A673 (cell line): Measurements from ENCODE around the gene GABARAP. TPM values are rescaled to one million over a fixed set of nuclear protein-coding genes. Genes with fewer than 3 reads are reported as not detected.

Experiments used
- BruUV-seq: library from RNA; stranded (reverse); fragments of 400-500 nt; replicated peaks from 2 replicates; lab custom pipeline; 2021; lab: Mats Ljungman, UMichigan
- CTCF ChIA-PET: fragments of 300-600 bp; sonication (Branson Sonifier 250); formaldehyde crosslinking; loops from one replicate; lab custom pipeline; 2022; ENCODE audit warnings: antibody characterized with exemption; lab: Charles Lee
- POLR2A ChIA-PET: fragments of 300-600 bp; sonication (Branson Sonifier 250); formaldehyde crosslinking; loops from one replicate; lab custom pipeline; 2022; ENCODE audit warnings: antibody characterized with exemption; ENCODE audit not compliant: low non-redundant PET; lab: Charles Lee
- DNase-seq: peaks from one replicate; pipeline ENCODE4 v3.0.0-alpha.2; 2015; ENCODE audit warnings: low spot score
- H3K27ac ChIP-seq: fragments of 200-600 bp; sonication (generic); 2 replicates; pipeline ENCODE4 v1.5.1; 2016; ENCODE audit warnings: mixed run types, low read depth, mild to moderate bottlenecking, mixed read lengths, antibody characterized with exemption, low read length; ENCODE audit not compliant: poor library complexity, severe bottlenecking
- H3K27me3 ChIP-seq: fragments of 200-600 bp; sonication (generic); replicated peaks from 2 replicates; pipeline ENCODE4 v1.6.1; 2017; ENCODE audit warnings: mixed run types, low read depth, mild to moderate bottlenecking, mixed read lengths, antibody characterized with exemption, low read length; ENCODE audit not compliant: insufficient read depth, poor library complexity
- H3K36me3 ChIP-seq: fragments of 200-600 bp; sonication (generic); 2 replicates; pipeline ENCODE4 v1.6.1; 2016; ENCODE audit warnings: mixed run types, mild to moderate bottlenecking, mixed read lengths, antibody characterized with exemption, low read length; ENCODE audit not compliant: insufficient read depth, poor library complexity, severe bottlenecking
- H3K4me1 ChIP-seq: fragments of 200-600 bp; sonication (generic); 2 replicates; pipeline ENCODE4 v1.6.1; 2017; ENCODE audit warnings: mixed run types, mild to moderate bottlenecking, mixed read lengths, antibody characterized with exemption, low read length; ENCODE audit not compliant: insufficient read depth, poor library complexity, severe bottlenecking
- H3K4me3 ChIP-seq: fragments of 200-600 bp; sonication (generic); 2 replicates; pipeline ENCODE4 v1.5.1; 2016; ENCODE audit warnings: low read depth, mixed run types, mild to moderate bottlenecking, mixed read lengths, low read length; ENCODE audit not compliant: poor library complexity, severe bottlenecking
- H3K9me3 ChIP-seq: fragments of 200-600 bp; sonication (generic); 2 replicates; pipeline ENCODE4 v1.6.1; 2016; ENCODE audit warnings: mixed run types, low read depth, mild to moderate bottlenecking, mixed read lengths, antibody characterized with exemption, low read length; ENCODE audit not compliant: poor library complexity, severe bottlenecking
- EZH2 ChIP-seq: fragments of 200-600 bp; sonication (generic); IDR thresholded peaks from 2 replicates; pipeline ENCODE4 v1.6.1; 2017; ENCODE audit warnings: borderline replicate concordance, low read depth, mild to moderate bottlenecking, mixed read lengths, antibody characterized with exemption, low read length; ENCODE audit not compliant: poor library complexity, severe bottlenecking
- intact Hi-C: fragments of 100-400 bp; cut with micrococcal nuclease; formaldehyde crosslinking; loops from one replicate; pipeline ENCODE4 v1.10.0; 2022; ENCODE audit not compliant: unreplicated experiment
- total RNA-seq: library from RNA; stranded (reverse); gene quantifications from 2 replicates; pipeline ENCODE4 v1.2.3, GENCODE V29; 2021
- TF ChIP-seq, protein P1 (sequence below): fragments of 300-800, 200-600 bp; sonication (generic); conservative IDR thresholded peaks from 2 replicates; pipeline ENCODE4 v1.5.1; 2017; ENCODE audit warnings: low read depth, mild to moderate bottlenecking, antibody characterized with exemption, low read length, moderate library complexity, mixed read lengths

The GABARAP gene
- total RNA-seq, 1 experiment from 2014 or later: 296 TPM

DNA sequence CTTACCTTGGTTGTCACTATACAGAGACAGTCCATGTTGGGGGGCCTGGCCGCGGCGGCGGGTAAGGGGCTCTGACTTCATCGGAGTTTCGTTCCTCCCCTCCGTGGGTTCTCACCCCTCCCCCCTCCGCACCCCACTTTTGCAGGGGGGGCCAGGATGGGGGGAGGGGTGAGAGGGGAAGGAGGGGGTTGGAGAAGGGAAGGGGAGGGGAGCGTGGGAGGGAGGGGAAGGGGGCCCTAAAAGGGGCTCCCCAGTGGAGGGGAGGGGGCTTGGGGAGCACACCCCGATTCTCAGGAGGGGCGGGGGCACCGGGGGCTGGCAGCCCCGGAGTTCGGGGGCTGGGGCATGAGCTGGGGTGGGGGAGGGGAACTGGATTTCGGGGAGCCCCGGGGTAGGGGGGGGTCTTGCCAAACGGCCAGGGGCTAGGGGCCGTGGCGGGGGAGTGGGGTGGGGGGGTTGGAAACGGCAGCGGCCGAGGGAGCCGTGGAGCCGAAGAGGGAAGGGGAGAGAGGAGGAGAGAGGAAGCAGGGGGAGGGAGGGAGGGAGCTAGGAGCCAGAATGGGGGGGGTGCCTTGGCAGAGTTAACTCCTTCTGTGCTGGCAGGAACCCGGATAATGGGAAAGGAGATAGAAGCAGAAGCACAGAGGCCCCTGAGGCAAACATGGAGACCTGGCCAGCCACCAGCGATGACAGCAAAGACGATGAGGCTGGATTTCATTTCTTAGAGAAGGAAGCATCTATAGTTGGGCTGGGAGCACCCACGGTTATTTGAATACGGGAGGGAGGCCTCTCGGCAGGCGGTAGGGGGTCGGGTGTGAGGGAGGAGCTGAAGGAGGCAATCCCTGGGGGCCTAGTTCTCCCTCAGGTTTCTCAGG is 24.9 kb downstream of the GABARAP start:
- intact Hi-C loops: no loop called here
- Histone ChIP-seq H3K4me1 (peaks cover 46% of the 10 kb centered on the region), H3K9me3 (no peaks in the 10 kb centered on the region), H3K36me3 (peaks cover 14% of the 10 kb centered on the region), H3K27me3 (no peaks in the 10 kb centered on the region), H3K4me3 (peak overlapping the region; percentile 73), H3K27ac (peak overlapping the region; percentile 93)
- DNase-seq: peak; percentile 93
- CTCF ChIA-PET: no interaction called here
- TF ChIP-seq EZH2: no peak
- TF ChIP-seq, protein P1, sequence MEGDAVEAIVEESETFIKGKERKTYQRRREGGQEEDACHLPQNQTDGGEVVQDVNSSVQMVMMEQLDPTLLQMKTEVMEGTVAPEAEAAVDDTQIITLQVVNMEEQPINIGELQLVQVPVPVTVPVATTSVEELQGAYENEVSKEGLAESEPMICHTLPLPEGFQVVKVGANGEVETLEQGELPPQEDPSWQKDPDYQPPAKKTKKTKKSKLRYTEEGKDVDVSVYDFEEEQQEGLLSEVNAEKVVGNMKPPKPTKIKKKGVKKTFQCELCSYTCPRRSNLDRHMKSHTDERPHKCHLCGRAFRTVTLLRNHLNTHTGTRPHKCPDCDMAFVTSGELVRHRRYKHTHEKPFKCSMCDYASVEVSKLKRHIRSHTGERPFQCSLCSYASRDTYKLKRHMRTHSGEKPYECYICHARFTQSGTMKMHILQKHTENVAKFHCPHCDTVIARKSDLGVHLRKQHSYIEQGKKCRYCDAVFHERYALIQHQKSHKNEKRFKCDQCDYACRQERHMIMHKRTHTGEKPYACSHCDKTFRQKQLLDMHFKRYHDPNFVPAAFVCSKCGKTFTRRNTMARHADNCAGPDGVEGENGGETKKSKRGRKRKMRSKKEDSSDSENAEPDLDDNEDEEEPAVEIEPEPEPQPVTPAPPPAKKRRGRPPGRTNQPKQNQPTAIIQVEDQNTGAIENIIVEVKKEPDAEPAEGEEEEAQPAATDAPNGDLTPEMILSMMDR: no peak
- BruUV-seq: no TSS peak
- POLR2A ChIA-PET: interaction anchor here (0.5 to 0.6 kb wide), 4 partner anchors 117 to 324 kb away, joined by 3 to 15 read pairs (median 3); no protein-coding TSS in a partner anchor

DNA sequence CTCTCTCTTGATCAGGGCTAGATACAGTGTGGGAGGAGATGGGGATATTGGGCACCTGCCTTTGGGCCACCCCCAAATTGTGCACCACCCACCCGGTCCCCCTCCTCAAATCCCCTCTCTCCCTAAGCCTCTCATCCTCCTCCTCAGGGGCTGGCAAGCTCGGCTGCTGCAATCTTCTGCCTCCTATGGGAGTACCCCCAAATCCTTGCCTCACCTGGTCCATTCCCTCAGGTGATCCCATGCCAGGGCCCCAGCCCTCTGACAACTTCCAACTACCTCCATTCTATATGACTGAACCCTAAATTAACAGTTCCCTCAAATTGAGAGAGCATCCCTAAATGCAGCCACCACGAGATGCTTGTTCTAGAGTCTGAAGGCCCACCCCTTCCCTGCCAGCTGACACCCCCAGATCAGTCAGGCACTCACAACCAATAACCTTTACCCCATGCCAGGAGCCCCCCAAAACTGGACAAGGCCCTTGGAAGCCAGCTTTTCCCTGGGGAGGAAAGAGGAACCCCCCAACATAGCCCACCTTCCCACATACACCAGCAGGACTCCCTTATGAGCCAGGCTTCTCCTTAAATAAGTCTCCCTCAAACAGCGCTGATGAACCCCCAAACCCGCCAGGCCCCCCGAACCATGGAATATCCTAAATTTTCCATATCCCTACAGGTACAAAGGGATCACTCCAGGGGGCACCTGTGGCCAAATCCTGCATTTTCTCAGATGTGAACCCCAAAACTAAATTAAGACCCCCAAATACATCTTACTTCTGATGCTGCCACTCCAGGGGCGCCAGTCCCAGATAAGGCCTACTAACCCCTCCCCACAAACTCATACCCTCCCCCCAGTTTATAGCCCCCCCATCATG is 25.8 kb downstream of the GABARAP start:
- Histone ChIP-seq H3K4me1 (peaks cover 51% of the 10 kb centered on the region), H3K4me3 (peak overlapping the region; percentile 73), H3K36me3 (peaks cover 5% of the 10 kb centered on the region), H3K27ac (peak overlapping the region; percentile 77), H3K27me3 (no peaks in the 10 kb centered on the region), H3K9me3 (no peaks in the 10 kb centered on the region)
- ChIA-PET CTCF (interaction anchor here (0.6 kb wide), 1 partner anchor 81 kb away, joined by 3 read pairs; no protein-coding TSS in a partner anchor), POLR2A (no interaction called here)
- intact Hi-C loops: no loop called here
- BruUV-seq: TSS peak; percentile 49
- no peak for TF ChIP-seq EZH2
- TF ChIP-seq, protein P1: no peak
- DNase-seq: peak; percentile 15

DNA sequence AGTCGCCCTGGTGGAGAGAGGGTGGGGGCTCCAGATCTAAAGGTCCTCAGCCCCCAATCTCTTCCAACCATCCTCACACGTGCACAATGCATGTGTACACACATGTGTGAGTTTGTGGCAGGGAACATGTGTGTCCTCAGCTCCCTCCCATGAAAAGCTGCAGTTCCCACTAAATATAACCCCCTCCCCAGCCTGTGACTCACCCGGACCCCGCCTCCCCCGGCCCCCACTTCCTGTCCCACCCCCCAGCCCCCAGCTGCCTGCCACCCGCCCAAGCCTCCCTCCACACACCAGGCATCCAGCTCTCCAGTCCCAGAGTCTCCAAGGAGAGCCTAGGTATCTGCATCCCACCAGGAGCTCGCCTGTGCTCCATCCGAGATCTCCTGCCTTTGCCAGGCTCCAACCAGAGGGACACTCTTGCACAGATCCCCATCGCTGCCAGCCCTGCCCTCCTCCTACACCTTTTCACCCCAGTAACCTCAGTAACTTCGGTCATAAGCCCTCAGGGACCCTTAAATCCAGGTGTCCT is 26.5 kb downstream of the GABARAP start:
- intact Hi-C loops: no loop called here

More for the DNA sequence above, 26.5 kb downstream of the GABARAP start:
- DNase-seq: peak; percentile 54
- Histone ChIP-seq H3K9me3 (no peaks in the 10 kb centered on the region), H3K27ac (peak overlapping the region; percentile 79), H3K4me3 (peak overlapping the region; percentile 73), H3K4me1 (peaks cover 51% of the 10 kb centered on the region), H3K36me3 (no peaks in the 10 kb centered on the region), H3K27me3 (no peaks in the 10 kb centered on the region)
- ChIA-PET POLR2A (no interaction called here), CTCF (interaction anchor here (0.6 kb wide), 1 partner anchor 80 kb away, joined by 3 read pairs; no protein-coding TSS in a partner anchor)
- TF ChIP-seq, protein P1: no peak
- TF ChIP-seq EZH2: no peak
- no TSS peak for BruUV-seq
